B cell (primary cell): ENCODE measurements around the gene DAZAP2. TPM values are rescaled to one million over a fixed set of nuclear protein-coding genes. Genes with fewer than 3 reads are reported as not detected.

Source experiments
- ATAC-seq: fragments of 200-7000 bp; cut with Tn5 transposase; one replicate; pipeline ENCODE4 v1.10.0; 2021; ENCODE audit warnings: low read depth, mild to moderate bottlenecking, moderate number of reproducible peaks, moderate library complexity
- CTCF ChIA-PET: fragments of 350-600 bp; sonication (Branson Sonifier 250); formaldehyde crosslinking; loops from one replicate; lab custom pipeline; 2021; ENCODE audit warnings: antibody characterized with exemption, inconsistent platforms; lab: Charles Lee
- POLR2A ChIA-PET: fragments of 350-600 bp; sonication (Branson Sonifier 250); formaldehyde crosslinking; loops from one replicate; lab custom pipeline; 2021; ENCODE audit warnings: antibody characterized with exemption; lab: Charles Lee
- DNase-seq: peaks from one replicate; pipeline ENCODE4 v3.0.0; 2013
- H2AFZ ChIP-seq: 2 replicates; pipeline ENCODE4 v1.6.1; 2012; ENCODE audit warnings: mild to moderate bottlenecking, low read depth, low read length; ENCODE audit not compliant: insufficient read depth, poor library complexity, severe bottlenecking
- H3K27ac ChIP-seq, 2 donors: 1 replicate in 1 of 2; 2 replicates in 1 of 2; pipeline ENCODE4 v1.5.1; 2012 to 2013; ENCODE audit warnings: low read length in 2 of 2, mild to moderate bottlenecking in 2 of 2, moderate library complexity in 1 of 2
- H3K27me3 ChIP-seq, 4 experiments: fragments of 200-600 bp in 1 of 4; sonication (generic) in 1 of 4; replicated peaks in 1 of 4; 1 replicate in 2 of 4; 2 replicates in 2 of 4; pipeline versions ENCODE4 v1.6.1 to v1.7.0; 2013 to 2016; ENCODE audit warnings: low read length in 3 of 4, mild to moderate bottlenecking in 2 of 4, mixed read lengths in 1 of 4, moderate library complexity in 1 of 4; ENCODE audit not compliant: insufficient read depth in 4 of 4, control insufficient read depth in 3 of 4; ENCODE audit errors: control extremely low read depth in 1 of 4
- H3K36me3 ChIP-seq, 2 experiments: replicated peaks in 1 of 2; 1 replicate in 1 of 2; 2 replicates in 1 of 2; pipeline versions ENCODE4 v1.6.1 to v1.7.1; 2013; ENCODE audit warnings: low read length in 1 of 2; ENCODE audit not compliant: insufficient read depth in 2 of 2, control insufficient read depth in 1 of 2; ENCODE audit errors: control extremely low read depth in 1 of 2, extremely low read depth in 1 of 2
- H3K4me1 ChIP-seq, 2 donors: fragments of 200-600 bp in 1 of 2; sonication (generic) in 1 of 2; 1 replicate in 1 of 2; 2 replicates in 1 of 2; pipeline versions ENCODE4 v1.5.1 to v1.6.1; 2013 to 2017; ENCODE audit warnings: low read length in 2 of 2; ENCODE audit not compliant: control insufficient read depth in 2 of 2, insufficient read depth in 2 of 2
- H3K4me2 ChIP-seq: replicated peaks from 2 replicates; pipeline ENCODE3; 2012; ENCODE audit warnings: mild to moderate bottlenecking, low read depth, low read length; ENCODE audit not compliant: poor library complexity, severe bottlenecking
- H3K4me3 ChIP-seq, 5 experiments: fragments of 200-600 bp in 1 of 5; sonication (generic) in 1 of 5; 1 replicate in 3 of 5; 2 replicates in 2 of 5; pipeline versions ENCODE4 v1.5.1 to v1.7.0; 2011 to 2016; ENCODE audit warnings: low read length in 4 of 5, mild to moderate bottlenecking in 4 of 5, low read depth in 2 of 5, control low read depth in 1 of 5, moderate library complexity in 1 of 5; ENCODE audit not compliant: insufficient read depth in 1 of 5; ENCODE audit errors: control extremely low read depth in 1 of 5, extremely low read depth in 1 of 5
- H3K79me2 ChIP-seq: fragments of 200-600 bp; sonication (generic); one replicate; pipeline ENCODE4 v1.6.0; 2016; ENCODE audit warnings: low read length; ENCODE audit not compliant: control insufficient read depth, insufficient read depth
- H3K9ac ChIP-seq: fragments of 200-600 bp; sonication (generic); 2 replicates; pipeline ENCODE4 v1.6.1; 2017; ENCODE audit warnings: mild to moderate bottlenecking, low read length, moderate library complexity
- H3K9me3 ChIP-seq, 3 donors: one replicate each; pipeline versions ENCODE4 v1.6.1 to v1.7.1; 2013; ENCODE audit warnings: low read length in 2 of 3; ENCODE audit not compliant: control insufficient read depth in 2 of 3, insufficient read depth in 1 of 3; ENCODE audit errors: control extremely low read depth in 1 of 3
- H4K20me1 ChIP-seq: 2 replicates; pipeline ENCODE4 v1.6.0; 2012; ENCODE audit warnings: mild to moderate bottlenecking, low read length; ENCODE audit not compliant: insufficient read depth, control insufficient read depth, poor library complexity, severe bottlenecking
- H3K27ac Mint-ChIP-seq: one replicate; pipeline ENCODE4 v1.8.0; 2021; ENCODE audit warnings: mixed read lengths
- H3K27me3 Mint-ChIP-seq: one replicate; pipeline ENCODE4 v1.8.0; 2021; ENCODE audit warnings: mixed read lengths
- H3K4me1 Mint-ChIP-seq: one replicate; pipeline ENCODE4 v1.8.0; 2021; ENCODE audit warnings: mixed read lengths
- H3K4me3 Mint-ChIP-seq: one replicate; pipeline ENCODE4 v1.8.0; 2021; ENCODE audit warnings: mixed read lengths
- H3K9me3 Mint-ChIP-seq: one replicate; pipeline ENCODE4 v1.8.0; 2022; ENCODE audit warnings: mixed read lengths; ENCODE audit not compliant: insufficient read depth
- EZH2 ChIP-seq: IDR thresholded peaks from 2 replicates; pipeline ENCODE4 v1.6.1; 2012; ENCODE audit warnings: borderline replicate concordance, low read depth, mild to moderate bottlenecking, moderate library complexity, low read length; ENCODE audit not compliant: insufficient read depth, poor library complexity, severe bottlenecking
- WGBS: methylation state at CpG from one replicate; pipeline ENCODE4 v1.1.5; 2013; ENCODE audit warnings: missing lambda C conversion rate; ENCODE audit not compliant: insufficient coverage; 5-methylcytosine and 5-hydroxymethylcytosine counted together
- intact Hi-C: fragments of 100-400 bp; cut with micrococcal nuclease; formaldehyde crosslinking; loops from one replicate; pipeline ENCODE4 v1.10.0; 2022
- polyA plus RNA-seq: library from polyadenylated mRNA; depleted of rRNA; stranded (reverse); fragments of >200 nt; gene quantifications from 2 replicates; pipeline ENCODE4 v1.2.3, GENCODE V29; 2012
- total RNA-seq, 2 donors: library from RNA; stranded (reverse); fragments of 120-200 nt in 1 of 2; gene quantifications; 1 replicate in 1 of 2; 2 replicates in 1 of 2; pipeline versions ENCODE4 v1.2.3 to v1.2.4, GENCODE V29; 2013 to 2022
- TF ChIP-seq, protein P1 (sequence below): fragments of 200-600 bp; IDR thresholded peaks from one replicate; pipeline ENCODE4 v1.8.0; 2022; ENCODE audit warnings: antibody characterized with exemption, mild to moderate bottlenecking

Gene DAZAP2
- total and polyA plus RNA-seq, 2 donors (not counting 1 experiment from before 2014, with no cell fraction given) = 233 to 620 TPM

DNA sequence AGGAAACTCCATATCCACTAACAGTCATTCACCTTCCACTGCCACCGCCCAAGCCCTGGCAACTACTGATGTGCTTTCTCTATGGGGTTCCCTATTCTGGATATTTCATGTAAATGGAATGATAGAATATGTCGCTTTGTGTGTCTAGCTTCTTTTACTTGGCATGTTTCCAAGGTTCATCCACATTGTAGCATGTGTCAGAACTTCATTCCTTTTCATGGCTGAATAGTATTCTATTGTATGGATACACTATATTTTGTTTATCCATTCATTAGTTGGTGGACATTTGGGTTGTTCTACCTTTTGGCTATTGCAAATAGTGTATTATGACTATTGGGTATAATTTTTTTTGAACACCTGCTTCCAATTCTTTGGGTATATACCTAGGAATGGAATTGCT lies 29.4 kb upstream of the DAZAP2 start:
- Histone ChIP-seq H3K9ac (no peak overlapping the region), H3K4me3 (no peak overlapping the region), H3K9me3 (no peaks in the 10 kb centered on the region), H3K4me2 (no peak overlapping the region), H3K27me3 (no peaks in the 10 kb centered on the region), H3K4me1 (no peaks in the 10 kb centered on the region), H3K79me2 (no peaks in the 10 kb centered on the region), H2AFZ (no peak overlapping the region), H3K36me3 (peaks cover 0 to 9% of the 10 kb centered on the region in 2 experiments), H3K27ac (no peak overlapping the region), H4K20me1 (no peaks in the 10 kb centered on the region)
- WGBS = no CpG with 5 or more reads among the region's 2 CpGs
- ChIA-PET CTCF (no interaction called here), POLR2A (no interaction called here)
- TF ChIP-seq, protein P1, sequence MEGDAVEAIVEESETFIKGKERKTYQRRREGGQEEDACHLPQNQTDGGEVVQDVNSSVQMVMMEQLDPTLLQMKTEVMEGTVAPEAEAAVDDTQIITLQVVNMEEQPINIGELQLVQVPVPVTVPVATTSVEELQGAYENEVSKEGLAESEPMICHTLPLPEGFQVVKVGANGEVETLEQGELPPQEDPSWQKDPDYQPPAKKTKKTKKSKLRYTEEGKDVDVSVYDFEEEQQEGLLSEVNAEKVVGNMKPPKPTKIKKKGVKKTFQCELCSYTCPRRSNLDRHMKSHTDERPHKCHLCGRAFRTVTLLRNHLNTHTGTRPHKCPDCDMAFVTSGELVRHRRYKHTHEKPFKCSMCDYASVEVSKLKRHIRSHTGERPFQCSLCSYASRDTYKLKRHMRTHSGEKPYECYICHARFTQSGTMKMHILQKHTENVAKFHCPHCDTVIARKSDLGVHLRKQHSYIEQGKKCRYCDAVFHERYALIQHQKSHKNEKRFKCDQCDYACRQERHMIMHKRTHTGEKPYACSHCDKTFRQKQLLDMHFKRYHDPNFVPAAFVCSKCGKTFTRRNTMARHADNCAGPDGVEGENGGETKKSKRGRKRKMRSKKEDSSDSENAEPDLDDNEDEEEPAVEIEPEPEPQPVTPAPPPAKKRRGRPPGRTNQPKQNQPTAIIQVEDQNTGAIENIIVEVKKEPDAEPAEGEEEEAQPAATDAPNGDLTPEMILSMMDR = no peak
- TF ChIP-seq EZH2 = no peak
- Mint-ChIP-seq H3K27me3 (no peaks in the 10 kb centered on the region), H3K4me1 (peaks cover 1% of the 10 kb centered on the region), H3K27ac (no peak overlapping the region), H3K4me3 (no peak overlapping the region), H3K9me3 (no peaks in the 10 kb centered on the region)
- ATAC-seq (no peak), DNase-seq (no peak)
- intact Hi-C loops = no loop called here

DNA sequence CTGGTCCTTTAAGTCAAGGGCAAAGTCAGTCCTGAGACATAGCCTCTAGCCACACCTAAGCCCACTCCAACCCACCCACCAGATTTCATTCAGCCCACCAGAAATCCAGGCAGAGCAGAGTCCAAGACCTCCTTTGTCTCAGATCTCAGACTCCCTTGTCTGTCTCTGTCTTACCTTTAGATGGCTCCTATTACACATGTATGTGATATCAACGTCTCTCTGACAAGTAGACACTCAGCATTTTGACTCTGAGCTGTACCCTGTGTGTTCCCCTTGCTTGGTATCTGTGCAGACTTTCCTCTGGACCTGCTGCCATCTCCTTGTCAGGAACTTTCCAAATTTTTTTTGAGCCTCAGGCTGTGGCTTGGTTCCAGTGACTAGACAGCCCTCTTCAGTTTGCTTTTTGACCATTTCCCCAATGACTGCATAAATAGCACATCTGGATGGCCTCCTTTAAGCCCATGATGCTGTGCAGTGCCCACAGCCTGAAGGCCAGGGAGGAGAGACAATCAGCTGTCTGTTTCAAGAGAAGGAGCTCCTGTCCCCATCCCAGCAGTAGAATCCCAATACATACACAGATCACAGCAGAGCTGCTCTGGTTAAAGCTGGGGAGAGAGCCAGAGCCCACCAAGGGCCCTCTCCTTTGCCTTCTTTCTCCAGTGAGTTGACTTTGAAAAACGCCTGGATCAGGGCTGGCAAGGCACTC lies 27.8 kb upstream of the DAZAP2 start:
- DNase-seq (no peak), ATAC-seq (no peak)
- Histone ChIP-seq H3K9me3 (no peaks in the 10 kb centered on the region), H3K36me3 (peaks cover 0 to 5% of the 10 kb centered on the region in 2 experiments), H3K79me2 (no peaks in the 10 kb centered on the region), H3K27me3 (no peaks in the 10 kb centered on the region), H2AFZ (no peak overlapping the region), H4K20me1 (no peaks in the 10 kb centered on the region), H3K4me1 (no peaks in the 10 kb centered on the region), H3K27ac (no peak overlapping the region), H3K4me3 (no peak overlapping the region), H3K4me2 (no peak overlapping the region), H3K9ac (no peak overlapping the region)
- no peaks in the 10 kb centered on the region for H3K27me3 Mint-ChIP-seq
- peak overlapping the region; percentile 32 for H3K27ac Mint-ChIP-seq
- H3K9me3 Mint-ChIP-seq = no peaks in the 10 kb centered on the region
- no peak overlapping the region for H3K4me3 Mint-ChIP-seq
- intact Hi-C loops = no loop called here
- TF ChIP-seq, protein P1 = no peak
- no peak for TF ChIP-seq EZH2
- 100% methylated on average over 2 of the region's 2 CpGs for WGBS
- CTCF ChIA-PET = interaction anchor here (1.9 kb wide), 1 partner anchor 130 kb away, joined by 5 read pairs; no protein-coding TSS in a partner anchor
- peaks cover 1% of the 10 kb centered on the region for H3K4me1 Mint-ChIP-seq
- POLR2A ChIA-PET = no interaction called here
